Stimulated activated CD4-positive, alpha-beta T cell treated with anti-CD3 and anti-CD28 coated beads, Interleukin-4, amount 100 ng/mL, for 48 hours (primary cell): ENCODE measurements around the gene PTPN5.
"Not testable (repeated sequence)": the region's sequence is repeated elsewhere in the genome, so short reads cannot be mapped to it uniquely, and the experiment has no call there.

ENCODE experiments used
- DNase-seq, 2 donors: peaks; one replicate each; pipeline ENCODE4 v3.0.0-alpha.2; 2020; ENCODE audit warnings: low read depth in 2 of 2

The PTPN5 gene

DNA sequence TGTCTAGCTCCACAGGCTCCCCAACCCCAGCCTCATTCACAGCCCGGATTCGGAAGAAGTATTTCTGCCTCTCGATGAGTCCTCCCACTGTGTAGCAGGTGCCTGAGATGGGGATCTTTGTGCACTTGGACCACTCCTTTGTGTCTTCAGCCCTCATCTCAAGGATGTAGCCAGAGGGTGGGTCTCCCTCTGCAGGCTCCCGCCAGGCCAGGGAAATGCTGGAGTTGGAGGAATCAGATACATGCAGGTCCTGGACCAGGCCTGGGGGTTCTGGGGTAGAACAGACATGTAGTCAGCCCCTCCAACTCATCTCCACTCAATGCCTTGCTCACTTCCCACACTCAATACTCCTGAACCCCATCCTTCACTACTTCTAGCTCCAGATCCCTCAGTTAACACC is 82.2 kb downstream of the PTPN5 start:
- DNase-seq: no peak

DNA sequence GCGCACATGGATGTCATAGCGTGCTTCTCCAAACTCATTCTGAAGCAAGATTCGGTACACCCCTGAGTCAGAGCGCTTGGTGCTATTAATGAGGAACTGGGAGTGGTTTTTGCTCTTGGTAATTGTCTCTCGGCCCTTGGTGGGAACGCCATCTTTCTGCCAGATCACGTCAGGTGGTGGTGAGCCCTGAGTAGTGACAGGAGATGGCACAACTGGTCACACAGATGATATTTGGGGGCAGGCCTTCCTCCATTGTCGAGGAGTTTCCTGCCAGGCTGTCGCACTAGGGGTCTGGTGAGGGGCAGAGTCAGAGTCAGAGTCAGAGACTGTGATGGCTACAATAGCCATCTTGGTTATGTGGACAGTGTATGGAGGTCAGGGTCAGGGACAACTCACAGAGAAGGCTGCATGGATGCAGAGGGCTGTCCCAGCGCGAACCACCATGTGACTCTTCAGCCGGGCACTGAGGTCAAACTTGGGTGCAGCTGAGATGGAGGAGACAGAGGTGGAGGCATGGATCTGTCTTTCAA is 83.7 kb downstream of the PTPN5 start:
- DNase-seq: no peak

DNA sequence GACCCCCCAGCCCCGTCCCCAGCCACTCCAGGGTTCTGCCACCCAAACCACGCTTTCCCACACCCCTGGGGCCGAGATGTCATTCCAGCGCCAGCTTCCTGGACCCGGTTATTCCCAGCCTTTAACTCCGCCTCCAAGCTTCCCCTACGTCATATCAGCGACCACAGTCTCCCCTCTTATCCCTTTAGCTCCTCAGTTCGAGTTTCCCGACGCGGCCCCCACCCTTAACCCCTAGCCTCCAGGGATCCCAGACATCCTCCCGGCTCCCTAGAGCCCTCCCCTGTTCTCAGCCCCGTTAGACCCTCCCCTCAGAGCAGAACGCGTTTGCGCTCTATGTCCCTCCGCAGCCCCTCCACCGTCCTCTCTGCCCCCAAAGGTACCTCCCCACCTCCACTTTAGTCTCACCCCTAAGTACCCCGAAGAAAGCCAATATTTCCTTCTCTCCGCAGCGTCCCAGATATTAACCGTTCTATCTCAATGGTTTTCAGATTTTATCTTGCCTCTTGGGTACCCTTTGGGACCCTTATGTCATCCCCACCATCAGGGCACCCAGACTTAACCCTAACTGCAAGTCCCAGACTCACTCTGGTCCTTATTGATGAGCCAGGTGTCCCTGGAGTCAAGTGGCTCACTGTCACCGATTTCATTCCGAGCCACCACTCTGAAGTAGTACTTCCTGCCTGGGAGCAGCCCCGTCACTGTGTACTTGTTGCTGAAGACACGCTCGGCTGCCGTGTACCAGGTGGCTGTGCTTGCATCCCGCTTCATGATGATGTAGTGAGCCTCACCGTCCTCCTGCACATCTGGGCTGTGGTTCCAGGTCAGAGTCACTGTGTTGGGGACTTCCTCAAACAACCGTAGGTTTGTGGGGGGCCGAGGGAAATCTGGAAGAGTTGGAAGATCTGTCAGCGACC is 85.0 kb downstream of the PTPN5 start:
- DNase-seq: peak in 1 of 2 donors; percentile 11

DNA sequence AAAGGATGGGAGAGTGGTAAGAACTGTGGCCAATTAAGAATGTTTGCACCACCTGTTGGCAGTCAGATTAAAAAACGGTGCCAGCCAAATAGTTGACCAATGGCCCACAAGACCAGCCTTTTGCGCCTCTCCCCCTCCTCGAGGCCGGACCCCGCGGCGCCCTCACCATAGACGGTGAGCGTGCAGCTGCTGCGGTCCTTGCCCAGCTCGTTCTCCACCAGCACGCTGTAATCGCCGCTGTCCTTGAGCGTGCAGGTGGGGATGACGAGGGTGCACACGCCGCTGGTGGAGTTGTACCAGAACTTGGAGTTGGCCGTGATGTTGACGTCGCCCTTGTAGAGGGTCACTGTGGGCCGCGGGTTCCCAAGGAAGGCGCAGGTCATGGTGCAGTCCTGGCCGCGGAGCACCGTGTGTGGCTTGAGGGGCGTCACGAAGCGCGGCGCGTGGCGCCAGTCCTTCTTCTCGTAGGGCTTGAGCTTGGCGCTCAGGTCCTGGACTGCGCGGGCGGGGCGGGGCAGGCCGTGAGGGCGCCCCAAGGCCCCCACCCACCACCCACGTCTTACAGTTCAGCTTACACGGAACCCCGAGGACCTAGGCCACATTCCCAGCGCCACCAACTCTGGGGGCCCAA is 85.8 kb downstream of the PTPN5 start:
- DNase-seq: no peak

DNA sequence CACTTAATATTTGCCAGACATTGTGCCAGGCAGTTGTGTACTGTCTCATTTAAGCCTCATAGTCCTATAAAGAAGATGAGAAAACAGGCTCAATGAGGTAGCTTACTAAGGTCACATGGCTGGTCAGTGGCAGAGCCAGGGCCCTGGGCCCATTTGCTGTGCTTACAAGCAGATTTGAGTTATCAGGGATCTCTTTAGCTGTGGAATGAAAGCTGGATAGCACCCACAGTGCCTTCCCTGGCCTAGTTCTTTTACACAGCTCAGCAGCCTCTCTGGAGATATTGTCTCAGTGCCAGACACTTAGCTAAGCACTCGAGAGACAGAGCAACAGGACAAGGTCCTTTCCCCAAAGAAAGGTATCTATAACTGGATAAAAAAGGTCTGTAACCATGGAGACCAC is 86.9 kb downstream of the PTPN5 start:
- DNase-seq: no peak

DNA sequence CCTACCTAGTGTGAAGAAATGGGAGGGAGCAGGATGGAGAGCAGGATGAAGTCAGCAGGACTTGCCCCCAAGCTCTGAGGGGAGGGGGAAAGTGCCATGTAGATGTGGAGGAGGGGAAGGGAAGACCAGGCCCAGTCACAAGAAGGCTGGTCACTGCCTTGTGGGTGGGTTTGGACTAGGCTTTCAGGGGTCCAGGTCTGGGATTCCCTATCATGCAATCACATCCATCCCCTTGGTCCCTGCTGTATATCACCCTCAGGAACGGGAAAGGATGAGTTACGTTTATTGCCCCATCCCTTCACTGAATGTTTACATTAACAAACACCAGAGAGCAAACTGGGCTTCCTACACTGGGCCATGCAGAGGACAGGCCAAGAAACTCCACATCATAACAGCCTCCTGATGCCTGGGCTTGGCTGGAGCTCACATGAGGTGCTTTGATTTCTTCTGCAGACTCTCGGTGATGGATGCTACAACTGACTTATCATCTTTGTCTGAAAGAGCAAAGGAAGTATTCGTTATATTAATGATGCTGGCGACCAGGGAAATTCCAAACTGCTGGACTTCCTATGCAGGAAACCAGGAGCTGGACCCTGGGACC is 87.5 kb downstream of the PTPN5 start:
- no peak for DNase-seq

DNA sequence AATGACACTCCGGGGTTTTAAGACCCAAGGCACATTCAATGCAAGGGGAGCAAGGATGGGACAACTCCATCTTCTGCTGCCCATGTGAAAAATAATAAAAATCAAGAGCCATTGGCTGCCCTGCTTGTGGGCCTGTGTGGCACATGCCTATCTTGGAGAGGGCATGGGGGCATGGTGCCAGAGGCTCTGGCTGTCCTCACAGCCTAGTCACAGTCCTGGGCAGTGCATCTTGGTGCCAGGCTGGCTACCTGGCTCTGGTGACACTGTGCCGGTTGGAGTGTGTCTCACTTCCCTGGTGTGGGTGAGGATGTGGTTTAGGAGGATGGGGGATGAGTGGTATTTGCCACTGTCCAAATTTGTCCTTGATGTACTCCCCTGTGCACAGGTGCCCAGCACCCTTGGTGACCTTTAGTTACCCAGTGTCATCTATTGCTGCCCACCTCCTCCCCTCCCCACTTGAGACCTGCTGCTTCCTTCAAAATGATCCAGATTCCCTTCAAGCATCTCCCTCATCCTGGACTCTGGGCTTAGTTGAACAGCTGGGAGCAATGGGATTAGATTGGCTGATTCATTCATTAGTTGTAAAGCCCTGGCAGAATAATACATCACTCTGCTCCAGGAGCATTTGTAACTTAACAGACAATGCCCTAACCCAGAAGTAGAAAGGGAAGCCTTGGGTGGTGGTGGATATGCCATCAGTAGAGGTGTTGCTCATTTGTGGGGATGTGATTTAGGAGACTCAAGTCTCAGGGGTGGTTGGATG is 88.4 kb downstream of the PTPN5 start:
- no peak for DNase-seq

DNA sequence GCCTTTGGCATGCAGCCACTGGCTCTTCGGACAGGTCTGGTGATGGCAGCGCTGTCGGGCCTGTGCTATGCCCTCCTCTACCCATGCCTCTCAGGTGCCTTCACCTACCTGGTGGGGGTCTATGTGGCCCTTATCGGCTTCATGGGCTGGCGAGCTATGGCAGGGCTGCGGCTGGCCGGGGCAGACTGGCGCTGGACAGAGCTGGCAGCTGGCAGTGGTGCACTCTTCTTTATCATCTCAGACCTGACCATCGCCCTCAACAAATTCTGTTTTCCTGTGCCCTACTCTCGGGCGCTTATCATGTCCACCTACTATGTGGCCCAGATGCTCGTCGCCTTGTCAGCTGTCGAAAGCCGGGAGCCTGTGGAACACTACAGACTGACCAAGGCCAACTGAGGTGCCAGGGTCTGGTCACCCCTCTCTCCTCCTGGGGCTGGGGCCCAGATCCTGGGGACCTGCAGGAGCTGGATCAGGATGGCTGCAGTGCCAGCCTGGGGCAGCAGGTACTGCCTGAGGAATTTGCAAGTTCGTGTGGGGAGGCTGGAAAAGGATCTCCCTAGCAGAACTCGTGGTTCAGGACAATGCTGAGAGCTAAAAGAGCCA is 89.9 kb downstream of the PTPN5 start:
- no peak for DNase-seq

DNA sequence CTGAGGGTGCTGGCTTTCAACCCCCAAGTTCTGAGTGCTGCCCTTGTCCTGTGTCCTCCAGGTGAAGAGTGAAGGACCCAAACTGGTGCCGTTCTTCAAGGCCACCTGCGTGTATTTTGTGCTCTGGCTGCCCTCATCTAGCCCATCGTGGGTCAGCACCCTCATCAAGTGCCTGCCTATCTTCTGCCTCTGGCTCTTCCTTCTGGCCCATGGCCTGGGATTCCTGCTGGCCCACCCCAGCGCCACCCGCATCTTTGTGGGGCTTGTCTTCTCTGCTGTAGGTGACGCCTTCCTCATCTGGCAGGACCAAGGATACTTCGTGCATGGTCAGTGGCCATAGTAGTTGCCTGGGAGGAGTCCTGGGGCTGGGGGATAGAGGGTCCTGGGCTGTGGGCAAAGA is 90.7 kb downstream of the PTPN5 start:
- DNase-seq: no peak

DNA sequence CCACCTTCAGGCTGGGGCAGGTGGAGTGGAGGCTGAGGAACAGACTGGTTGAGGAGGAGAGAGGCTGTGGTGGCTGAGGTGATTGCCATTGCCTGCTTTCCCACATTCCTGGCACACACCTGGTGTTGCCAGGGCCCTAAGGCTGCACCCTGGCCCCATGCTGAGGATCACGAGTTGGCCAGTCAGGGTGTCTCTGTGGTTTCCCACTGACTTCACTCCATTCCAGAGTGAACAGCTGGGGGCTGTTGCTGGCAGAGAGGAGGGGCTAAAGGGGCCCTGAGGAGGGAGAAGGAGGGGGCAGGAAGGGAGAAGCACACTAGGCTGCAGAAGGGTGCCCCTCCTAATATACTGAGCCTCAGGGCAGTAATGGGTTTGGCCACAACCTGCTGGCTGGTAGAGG is 91.2 kb downstream of the PTPN5 start:
- no peak for DNase-seq

DNA sequence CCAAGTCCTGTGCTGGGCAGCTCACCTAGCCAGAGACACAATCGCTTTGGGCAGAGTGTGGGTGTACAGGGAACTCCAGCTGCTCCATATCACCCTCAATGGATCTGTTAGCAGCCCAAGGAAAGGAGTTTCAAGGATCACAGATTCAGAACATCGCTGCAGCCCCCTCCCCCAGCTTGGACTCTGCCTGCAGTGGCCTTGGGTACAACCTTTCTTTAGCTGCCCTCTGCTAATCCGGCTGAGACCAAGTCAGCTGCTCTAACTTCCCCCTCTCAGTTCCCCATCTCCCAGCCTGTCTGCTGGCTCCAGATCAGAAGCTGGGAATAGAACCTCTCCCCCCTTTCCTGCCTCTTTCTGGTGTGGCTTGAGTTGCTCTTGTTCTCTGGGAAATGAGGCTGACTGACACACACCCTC is 91.7 kb downstream of the PTPN5 start:
- DNase-seq: no peak

DNA sequence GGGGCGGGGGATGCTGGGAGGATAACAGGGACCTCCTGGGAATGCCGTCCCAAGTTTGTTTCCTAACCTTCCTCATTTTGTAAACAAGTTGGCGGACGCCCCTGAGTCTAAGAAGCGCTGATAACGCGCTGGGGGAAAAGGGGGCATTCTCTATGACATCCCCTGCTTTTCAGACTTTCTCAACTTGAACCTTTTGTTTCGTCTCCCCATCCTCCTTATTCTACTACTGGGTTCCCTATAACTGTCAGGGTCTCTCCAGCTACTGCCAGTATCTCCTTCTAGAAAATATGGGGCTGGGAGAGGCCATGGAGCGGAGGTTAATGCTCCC is 92.4 kb downstream of the PTPN5 start:
- DNase-seq: no peak

DNA sequence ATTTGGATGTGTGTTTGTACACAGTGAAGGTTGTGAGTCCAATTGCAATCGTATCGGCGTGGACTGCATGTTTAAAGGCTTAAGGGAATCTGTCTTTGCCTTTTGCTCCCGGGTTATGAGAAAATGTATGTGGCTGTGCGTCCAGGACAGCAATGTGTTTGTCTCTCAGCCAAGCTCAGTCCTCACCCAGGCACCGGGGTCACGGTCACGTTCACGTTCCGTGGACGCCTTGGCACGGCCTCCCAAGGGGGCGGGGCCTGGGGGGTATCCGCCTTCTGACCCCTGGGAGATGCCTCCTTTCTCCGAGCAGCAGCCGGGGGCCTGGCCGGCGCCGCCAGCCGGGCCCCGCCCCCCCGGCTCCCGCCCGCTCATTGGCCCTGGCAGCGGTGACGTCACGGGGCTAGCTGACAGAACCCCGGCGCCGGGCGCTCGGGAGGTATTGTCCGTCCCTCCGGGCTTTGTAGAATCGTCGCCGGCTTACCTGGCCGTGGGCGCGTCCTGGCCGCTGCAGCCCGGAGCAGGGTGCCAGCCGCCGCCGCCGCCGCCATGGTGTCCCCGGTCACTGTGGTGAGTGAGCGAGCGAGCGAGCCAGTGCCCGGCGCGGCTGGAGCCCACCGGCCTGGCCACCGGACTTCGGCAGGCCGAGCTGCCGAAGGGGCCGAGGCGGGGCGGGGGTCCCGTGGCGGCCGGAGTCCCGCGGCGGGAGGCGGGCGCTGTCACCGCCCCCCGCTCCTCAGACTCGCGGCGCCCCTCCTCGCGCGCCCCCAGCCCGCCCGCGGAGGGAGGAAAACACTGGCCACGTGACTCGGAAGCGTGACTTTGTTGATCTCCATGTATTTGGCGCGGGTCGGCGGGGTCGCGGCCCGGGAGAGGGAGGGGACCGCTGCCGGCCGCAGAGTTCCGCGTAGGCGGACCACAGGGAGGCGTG is 93.0 kb downstream of the PTPN5 start, which contains the start of gene TMEM86A:
TMEM86A (plus strand) TSS at position 439 of the 928 bp plus-strand sequence; CDS start at position 547, 108 bp downstream.
- DNase-seq: peak; percentile 82 to 90

DNA sequence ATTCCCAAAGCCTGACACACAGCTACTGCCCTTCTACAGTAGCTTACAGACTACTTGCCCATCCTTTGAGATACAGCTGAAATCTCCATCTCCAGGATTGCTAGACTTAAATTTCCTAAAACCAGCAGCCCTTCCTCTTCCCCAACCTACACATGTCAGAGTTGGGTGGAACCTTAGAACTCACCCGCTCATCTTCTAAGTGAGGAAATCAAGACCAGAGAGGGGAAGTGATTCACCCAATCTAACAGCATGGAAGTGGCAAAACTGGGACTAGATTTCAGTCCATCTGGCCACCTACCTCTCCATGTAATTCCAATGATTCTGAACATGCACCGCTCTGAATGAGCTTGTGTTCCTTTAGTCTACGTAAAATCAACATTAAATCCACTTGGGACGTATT is 94.0 kb downstream of the PTPN5 start:
- no peak for DNase-seq

DNA sequence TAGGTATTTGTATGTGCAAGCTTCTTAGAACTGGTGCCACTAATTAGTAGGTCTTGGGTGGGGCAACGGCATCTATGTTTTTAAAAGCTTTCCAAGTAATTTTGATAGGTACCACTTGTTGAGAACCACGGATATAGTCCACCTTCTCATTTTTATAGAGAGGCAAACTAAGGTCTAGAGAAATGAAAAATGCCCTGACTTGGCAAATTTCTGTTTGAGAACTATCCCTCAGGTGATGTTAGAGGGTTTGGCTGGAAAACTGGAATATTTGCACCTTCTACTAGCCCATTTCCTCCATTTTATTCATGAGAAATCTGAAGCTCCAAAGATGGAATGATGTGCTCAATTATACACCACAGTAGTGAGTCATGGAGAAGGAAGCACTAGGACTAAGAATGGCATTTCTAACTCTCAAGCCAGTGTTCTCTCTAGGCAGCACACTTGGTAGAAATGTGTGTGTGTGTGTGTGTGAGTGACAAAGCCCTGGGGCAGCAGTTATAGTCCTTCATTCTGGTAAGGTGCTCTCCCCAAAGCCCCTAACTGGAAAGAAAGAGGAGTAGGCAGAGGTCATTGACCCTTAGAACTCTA is 94.9 kb downstream of the PTPN5 start:
- no peak for DNase-seq

DNA sequence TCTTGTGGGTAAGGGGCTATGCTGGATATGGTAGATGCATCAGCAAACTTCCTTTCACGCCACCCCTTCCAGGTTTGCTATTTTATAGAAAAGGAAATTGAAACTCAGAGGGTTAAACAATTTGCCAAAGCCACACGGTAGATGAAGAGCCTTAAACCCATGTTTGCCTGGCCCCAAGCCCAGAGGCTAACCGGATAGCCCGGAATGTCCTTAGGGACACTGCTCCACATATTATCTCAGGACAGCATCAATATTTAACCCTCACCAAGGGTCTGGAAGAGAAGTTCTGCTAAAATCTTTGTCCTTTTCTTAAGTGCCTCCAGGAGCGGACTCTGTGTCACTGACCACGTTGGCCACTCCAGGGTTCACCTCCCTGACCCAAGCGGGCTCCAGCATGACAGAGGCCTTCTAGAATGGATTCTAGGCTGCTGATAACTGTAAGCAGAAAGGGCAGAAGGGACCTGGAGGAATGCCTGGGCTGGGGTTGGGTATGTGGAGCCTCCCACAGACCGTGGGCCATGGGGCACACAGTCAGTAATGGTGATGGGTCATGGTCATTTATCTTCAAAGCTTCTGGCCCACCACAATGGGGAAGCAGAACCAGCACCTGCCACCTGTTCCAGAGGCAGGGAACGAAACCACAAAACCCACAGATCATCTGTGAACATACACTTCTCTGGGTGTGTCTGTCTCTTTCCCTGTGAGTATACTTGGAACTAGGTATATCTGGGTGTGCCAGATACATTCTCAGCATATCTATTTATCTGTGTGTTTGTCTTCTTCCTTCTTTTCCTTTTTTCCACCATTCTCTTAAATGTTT is 98.4 kb downstream of the PTPN5 start:
- no peak for DNase-seq

DNA sequence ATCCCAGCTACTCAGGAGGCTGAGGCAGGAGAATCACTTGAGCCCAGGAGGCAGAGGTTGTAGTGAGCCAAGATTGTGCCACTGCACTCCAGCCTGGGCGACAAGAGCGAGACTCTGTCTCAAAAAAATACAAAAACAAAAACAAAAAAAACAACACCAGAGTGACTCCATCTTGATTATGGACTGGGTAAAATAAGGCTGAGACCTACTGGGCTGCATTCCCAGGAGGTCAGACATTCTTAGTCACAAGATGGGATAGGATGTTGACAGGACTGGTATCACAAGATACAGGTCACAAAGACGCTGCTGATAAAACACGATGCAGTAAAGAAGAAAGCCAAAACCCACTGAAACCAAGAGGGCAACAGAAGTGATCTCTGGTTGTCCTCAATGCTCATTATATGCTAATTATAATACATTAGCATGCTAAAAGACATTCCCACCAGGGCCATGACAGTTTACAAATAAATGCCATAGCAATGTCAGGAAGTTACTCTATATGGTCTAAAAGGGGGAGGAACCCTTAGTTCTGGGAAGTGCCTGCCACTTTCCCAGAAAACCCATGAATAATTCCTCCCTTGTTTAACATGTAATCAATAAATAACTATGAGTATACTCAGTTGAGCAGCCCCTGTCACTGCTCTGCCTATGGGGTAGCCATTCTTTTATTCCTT is 100.0 kb downstream of the PTPN5 start:
- not testable (repeated sequence) for DNase-seq

DNA sequence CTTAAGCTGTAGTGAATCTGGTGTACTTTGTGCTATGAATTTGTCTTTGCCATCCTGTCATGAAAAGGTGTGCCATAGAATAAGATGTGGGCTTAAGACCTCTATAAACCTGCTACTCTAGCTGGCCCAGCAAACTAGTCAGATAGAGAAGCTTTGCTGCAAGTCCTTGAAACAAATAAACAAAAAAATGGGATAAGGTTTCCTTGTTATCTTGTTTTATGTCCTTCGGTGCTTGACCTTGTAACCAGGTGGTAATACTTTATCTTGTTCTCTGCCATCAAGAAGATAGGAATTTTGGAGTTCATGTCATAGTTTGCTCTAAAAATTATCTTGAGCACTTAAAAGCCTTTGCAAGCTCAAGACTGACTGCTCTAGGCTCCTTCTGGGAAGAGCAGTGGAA is 107.3 kb downstream of the PTPN5 start:
- DNase-seq: no peak

DNA sequence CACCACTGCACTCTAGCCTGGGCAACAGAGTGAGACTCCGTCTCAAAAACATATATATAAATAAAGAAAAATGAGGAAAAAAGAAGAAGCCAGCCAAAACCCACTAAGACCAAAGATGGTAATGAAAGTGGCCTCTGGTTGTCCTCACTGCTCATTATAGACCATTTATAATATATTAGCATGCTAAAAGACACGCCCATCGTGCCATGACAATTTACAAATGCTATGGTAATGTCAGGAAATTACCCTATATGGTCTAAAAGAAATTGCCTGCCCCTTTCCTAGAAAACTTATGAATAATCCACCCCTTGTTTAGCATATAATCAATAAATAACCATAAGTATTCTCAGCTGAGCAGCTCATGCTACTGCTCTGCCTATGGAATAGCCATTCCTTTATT is 109.1 kb downstream of the PTPN5 start:
- DNase-seq: no peak
